ENCODE data around the gene PLAAT4. TPM values are rescaled to one million over a fixed set of nuclear protein-coding genes. Genes with fewer than 3 reads are reported as not detected.

The PLAAT4 gene
- total and polyA plus RNA-seq, 2 of the 8 experiments (the other 6 are each of a cell fraction or from before 2014, with no cell fraction given), result 2.8 to 4.1 TPM

GRCh38 chr11:63523151-63523550 is 13.5 kb upstream of the PLAAT4 start:
- ChIA-PET POLR2A (ENCODE audit: partially characterized antibody) (interaction anchor here (1.1 kb wide), 1 partner anchor 11 kb away, joined by 4 read pairs; no protein-coding TSS in a partner anchor), CTCF (ENCODE audit: partially characterized antibody) (interaction anchor here (0.8 to 3.1 kb wide), 3 partner anchors 12 to 44 kb away, joined by 3 to 11 read pairs (median 6); no protein-coding TSS in a partner anchor)
- Histone ChIP-seq H2BK120ac (replicated peaks; ENCODE audit: low read depth, low read length) (no peak overlapping the region), H3K79me2 (ENCODE audit: control insufficient read depth in 1 of 2, insufficient read depth in 2 of 2, low read length in 2 of 2) (no peaks in the 10 kb centered on the region), H3K23ac (ENCODE audit: insufficient read length) (no peak overlapping the region), H4K91ac (replicated peaks; ENCODE audit: insufficient read length, low read length) (no peak overlapping the region), H3K36me3 (ENCODE audit: control insufficient read depth in 2 of 4, insufficient read depth in 4 of 4, low read length in 3 of 4) (peaks cover 0 to 6% (median 0%) of the 10 kb centered on the region in 4 experiments; a peak in 2 of 8 replicates), H3K18ac (ENCODE audit: extremely low read depth, low read length) (no peak overlapping the region), H3K4me3 (ENCODE audit: extremely low read depth in 1 of 4, insufficient read depth in 2 of 4, low read depth in 3 of 4, low read length in 4 of 4) (no peak overlapping the region), H3K56ac (replicated peaks; ENCODE audit: insufficient read length, low read depth, low read length) (no peak overlapping the region), H3K27me3 (replicated peaks in 1 of 4; ENCODE audit: control insufficient read depth in 3 of 4, extremely low read depth in 1 of 4, insufficient read depth in 3 of 4, low read length in 3 of 4) (no peaks in the 10 kb centered on the region), H3K14ac (ENCODE audit: insufficient read length) (no peak overlapping the region), H3K4me2 (ENCODE audit: insufficient read depth in 1 of 2, low read depth in 2 of 2, low read length in 2 of 2) (no peak overlapping the region), H3K4ac (replicated peaks; ENCODE audit: insufficient read length, low read depth, low read length) (no peak overlapping the region), H4K5ac (ENCODE audit: insufficient read length, low read depth, low read length) (no peak overlapping the region), H3K4me1 (replicated peaks in 1 of 4; ENCODE audit: control insufficient read depth in 3 of 4, insufficient read depth in 4 of 4, low read length in 3 of 4) (peaks cover 0 to 7% (median 3%) of the 10 kb centered on the region in 4 experiments; a peak in 2 of 7 replicates), H3K79me1 (ENCODE audit: low read depth, low read length) (no peaks in the 10 kb centered on the region), H3K27ac (ENCODE audit: low read depth, low read length) (no peak overlapping the region), H4K20me1 (replicated peaks in 1 of 2; ENCODE audit: control insufficient read depth in 1 of 2, insufficient read depth in 2 of 2, low read length in 2 of 2) (no peaks in the 10 kb centered on the region), H4K8ac (ENCODE audit: extremely low read depth, insufficient read depth, low read length) (no peak overlapping the region), H2BK15ac (ENCODE audit: low read length) (no peak overlapping the region), H3K9ac (replicated peaks in 1 of 4; ENCODE audit: extremely low read depth in 1 of 4, low read depth in 3 of 4, low read length in 3 of 4) (no peak overlapping the region), H3K23me2 (ENCODE audit: low read depth, low read length) (no peaks in the 10 kb centered on the region; the same call in 1 of the 2 replicates), H2AFZ (ENCODE audit: low read length) (no peak overlapping the region), H2AK5ac (ENCODE audit: low read depth, low read length) (no peak overlapping the region), H2BK12ac (ENCODE audit: low read depth, low read length) (no peak overlapping the region), H2BK5ac (ENCODE audit: low read depth, low read length) (no peak overlapping the region), H3K9me3 (ENCODE audit: insufficient read depth in 2 of 2, low read depth in 1 of 2, low read length in 1 of 2) (peaks cover 7 to 9% of the 10 kb centered on the region in 2 experiments), H2BK20ac (ENCODE audit: low read length) (no peak overlapping the region)
- WGBS, 2 experiments (ENCODE audit: extremely low coverage in 1 of 2, insufficient coverage in 1 of 2, insufficient read length in 1 of 2, insufficient replicate concordance in 2 of 2, low coverage in 1 of 2, low lambda C conversion rate in 2 of 2, missing lambda C conversion rate in 1 of 2), result 95% methylated on average over 6 of the region's 7 CpGs; no CpG with 5 or more reads in 1 of the 2 experiments
- FAIRE-seq, result no peak
- DNase-seq (ENCODE audit: low read depth in 1 of 2, low spot score in 2 of 2), result no peak
- no peak for TF ChIP-seq EGR1 (IDR thresholded peaks at IDR 0.05; ENCODE audit: borderline replicate concordance, low read depth, low read length)
- no peak for TF ChIP-seq SIRT6 (IDR thresholded peaks at IDR 0.05; ENCODE audit: low read length)
- no peak for TF ChIP-seq CHD1 (IDR thresholded peaks at IDR 0.05; ENCODE audit: low read depth, low read length)
- no peak for TF ChIP-seq SUZ12 (IDR thresholded peaks at IDR 0.05; ENCODE audit: low read length)
- TF ChIP-seq HDAC2 (IDR thresholded peaks at IDR 0.05; ENCODE audit: borderline replicate concordance in 1 of 2, low read depth in 2 of 2, low read length in 2 of 2), result no peak
- no peak for TF ChIP-seq SP4 (IDR thresholded peaks at IDR 0.05; ENCODE audit: low read length)
- no peak for TF ChIP-seq SRF (IDR thresholded peaks at IDR 0.05; ENCODE audit: low read depth, low read length)
- no peak for TF ChIP-seq KDM4A (IDR thresholded peaks at IDR 0.05; ENCODE audit: low read depth, low read length, severe bottlenecking)
- no peak for TF ChIP-seq YY1 (IDR thresholded peaks at IDR 0.05; ENCODE audit: low read depth, low read length)
- no peak for TF ChIP-seq CBX5 (IDR thresholded peaks at IDR 0.05; ENCODE audit: low read depth, low read length)
- TF ChIP-seq CTCF (IDR thresholded peaks at IDR 0.05; ENCODE audit: control extremely low read depth in 1 of 3, insufficient read depth in 1 of 3, low read depth in 1 of 3, low read length in 3 of 3), result no peak

All from H1 (cell line).